ENCODE data around the gene VWCE.

DNA sequence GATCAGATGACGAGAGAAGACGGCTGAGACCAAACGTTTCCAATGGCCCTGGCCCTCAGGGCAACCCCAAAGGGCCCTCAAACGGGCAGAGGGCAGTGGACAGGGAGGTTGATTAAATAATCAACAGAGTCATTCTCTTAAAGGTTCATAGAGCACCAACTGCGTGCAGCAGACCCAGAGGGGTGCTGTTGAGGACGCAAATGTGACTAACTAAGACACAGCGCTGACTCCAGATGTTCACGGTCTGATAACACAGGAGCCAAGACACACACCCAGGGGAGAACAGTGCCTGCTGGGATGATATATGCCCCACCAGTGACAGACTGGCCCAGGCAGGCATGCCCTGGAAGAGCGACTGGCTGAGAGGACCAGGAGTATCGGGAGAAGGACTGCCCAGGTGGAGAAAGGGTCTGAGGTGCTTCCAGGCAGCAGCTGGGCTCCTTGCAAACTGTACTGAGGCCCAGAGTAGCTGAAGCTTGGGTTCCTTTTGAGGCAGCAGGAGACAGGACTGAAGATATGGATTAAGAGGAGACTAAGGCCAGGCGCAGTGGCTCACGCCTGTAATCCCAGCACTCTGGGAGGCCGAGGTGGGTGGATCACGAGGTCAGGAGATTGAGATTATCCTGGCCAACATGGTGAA is 7.7 kb downstream of the VWCE start:
- TF ChIP-seq, protein P1, sequence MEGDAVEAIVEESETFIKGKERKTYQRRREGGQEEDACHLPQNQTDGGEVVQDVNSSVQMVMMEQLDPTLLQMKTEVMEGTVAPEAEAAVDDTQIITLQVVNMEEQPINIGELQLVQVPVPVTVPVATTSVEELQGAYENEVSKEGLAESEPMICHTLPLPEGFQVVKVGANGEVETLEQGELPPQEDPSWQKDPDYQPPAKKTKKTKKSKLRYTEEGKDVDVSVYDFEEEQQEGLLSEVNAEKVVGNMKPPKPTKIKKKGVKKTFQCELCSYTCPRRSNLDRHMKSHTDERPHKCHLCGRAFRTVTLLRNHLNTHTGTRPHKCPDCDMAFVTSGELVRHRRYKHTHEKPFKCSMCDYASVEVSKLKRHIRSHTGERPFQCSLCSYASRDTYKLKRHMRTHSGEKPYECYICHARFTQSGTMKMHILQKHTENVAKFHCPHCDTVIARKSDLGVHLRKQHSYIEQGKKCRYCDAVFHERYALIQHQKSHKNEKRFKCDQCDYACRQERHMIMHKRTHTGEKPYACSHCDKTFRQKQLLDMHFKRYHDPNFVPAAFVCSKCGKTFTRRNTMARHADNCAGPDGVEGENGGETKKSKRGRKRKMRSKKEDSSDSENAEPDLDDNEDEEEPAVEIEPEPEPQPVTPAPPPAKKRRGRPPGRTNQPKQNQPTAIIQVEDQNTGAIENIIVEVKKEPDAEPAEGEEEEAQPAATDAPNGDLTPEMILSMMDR (conservative IDR thresholded peaks at IDR 0.05; ENCODE audit: low read depth, low read length), result no peak
- no peak for TF ChIP-seq EZH2 (IDR thresholded peaks at IDR 0.05; ENCODE audit: borderline replicate concordance, low read depth, low read length, poor library complexity, severe bottlenecking)

Measured in A673 (cell line).